Measurements from ENCODE around the gene PHF12. TPM values are rescaled to one million over a fixed set of nuclear protein-coding genes. Genes with fewer than 3 reads are reported as not detected.

Gene PHF12
- total and polyA plus RNA-seq, 2 experiments from 2014 or later: 19.7 to 41.0 TPM

- TF ChIP-seq, protein P1, sequence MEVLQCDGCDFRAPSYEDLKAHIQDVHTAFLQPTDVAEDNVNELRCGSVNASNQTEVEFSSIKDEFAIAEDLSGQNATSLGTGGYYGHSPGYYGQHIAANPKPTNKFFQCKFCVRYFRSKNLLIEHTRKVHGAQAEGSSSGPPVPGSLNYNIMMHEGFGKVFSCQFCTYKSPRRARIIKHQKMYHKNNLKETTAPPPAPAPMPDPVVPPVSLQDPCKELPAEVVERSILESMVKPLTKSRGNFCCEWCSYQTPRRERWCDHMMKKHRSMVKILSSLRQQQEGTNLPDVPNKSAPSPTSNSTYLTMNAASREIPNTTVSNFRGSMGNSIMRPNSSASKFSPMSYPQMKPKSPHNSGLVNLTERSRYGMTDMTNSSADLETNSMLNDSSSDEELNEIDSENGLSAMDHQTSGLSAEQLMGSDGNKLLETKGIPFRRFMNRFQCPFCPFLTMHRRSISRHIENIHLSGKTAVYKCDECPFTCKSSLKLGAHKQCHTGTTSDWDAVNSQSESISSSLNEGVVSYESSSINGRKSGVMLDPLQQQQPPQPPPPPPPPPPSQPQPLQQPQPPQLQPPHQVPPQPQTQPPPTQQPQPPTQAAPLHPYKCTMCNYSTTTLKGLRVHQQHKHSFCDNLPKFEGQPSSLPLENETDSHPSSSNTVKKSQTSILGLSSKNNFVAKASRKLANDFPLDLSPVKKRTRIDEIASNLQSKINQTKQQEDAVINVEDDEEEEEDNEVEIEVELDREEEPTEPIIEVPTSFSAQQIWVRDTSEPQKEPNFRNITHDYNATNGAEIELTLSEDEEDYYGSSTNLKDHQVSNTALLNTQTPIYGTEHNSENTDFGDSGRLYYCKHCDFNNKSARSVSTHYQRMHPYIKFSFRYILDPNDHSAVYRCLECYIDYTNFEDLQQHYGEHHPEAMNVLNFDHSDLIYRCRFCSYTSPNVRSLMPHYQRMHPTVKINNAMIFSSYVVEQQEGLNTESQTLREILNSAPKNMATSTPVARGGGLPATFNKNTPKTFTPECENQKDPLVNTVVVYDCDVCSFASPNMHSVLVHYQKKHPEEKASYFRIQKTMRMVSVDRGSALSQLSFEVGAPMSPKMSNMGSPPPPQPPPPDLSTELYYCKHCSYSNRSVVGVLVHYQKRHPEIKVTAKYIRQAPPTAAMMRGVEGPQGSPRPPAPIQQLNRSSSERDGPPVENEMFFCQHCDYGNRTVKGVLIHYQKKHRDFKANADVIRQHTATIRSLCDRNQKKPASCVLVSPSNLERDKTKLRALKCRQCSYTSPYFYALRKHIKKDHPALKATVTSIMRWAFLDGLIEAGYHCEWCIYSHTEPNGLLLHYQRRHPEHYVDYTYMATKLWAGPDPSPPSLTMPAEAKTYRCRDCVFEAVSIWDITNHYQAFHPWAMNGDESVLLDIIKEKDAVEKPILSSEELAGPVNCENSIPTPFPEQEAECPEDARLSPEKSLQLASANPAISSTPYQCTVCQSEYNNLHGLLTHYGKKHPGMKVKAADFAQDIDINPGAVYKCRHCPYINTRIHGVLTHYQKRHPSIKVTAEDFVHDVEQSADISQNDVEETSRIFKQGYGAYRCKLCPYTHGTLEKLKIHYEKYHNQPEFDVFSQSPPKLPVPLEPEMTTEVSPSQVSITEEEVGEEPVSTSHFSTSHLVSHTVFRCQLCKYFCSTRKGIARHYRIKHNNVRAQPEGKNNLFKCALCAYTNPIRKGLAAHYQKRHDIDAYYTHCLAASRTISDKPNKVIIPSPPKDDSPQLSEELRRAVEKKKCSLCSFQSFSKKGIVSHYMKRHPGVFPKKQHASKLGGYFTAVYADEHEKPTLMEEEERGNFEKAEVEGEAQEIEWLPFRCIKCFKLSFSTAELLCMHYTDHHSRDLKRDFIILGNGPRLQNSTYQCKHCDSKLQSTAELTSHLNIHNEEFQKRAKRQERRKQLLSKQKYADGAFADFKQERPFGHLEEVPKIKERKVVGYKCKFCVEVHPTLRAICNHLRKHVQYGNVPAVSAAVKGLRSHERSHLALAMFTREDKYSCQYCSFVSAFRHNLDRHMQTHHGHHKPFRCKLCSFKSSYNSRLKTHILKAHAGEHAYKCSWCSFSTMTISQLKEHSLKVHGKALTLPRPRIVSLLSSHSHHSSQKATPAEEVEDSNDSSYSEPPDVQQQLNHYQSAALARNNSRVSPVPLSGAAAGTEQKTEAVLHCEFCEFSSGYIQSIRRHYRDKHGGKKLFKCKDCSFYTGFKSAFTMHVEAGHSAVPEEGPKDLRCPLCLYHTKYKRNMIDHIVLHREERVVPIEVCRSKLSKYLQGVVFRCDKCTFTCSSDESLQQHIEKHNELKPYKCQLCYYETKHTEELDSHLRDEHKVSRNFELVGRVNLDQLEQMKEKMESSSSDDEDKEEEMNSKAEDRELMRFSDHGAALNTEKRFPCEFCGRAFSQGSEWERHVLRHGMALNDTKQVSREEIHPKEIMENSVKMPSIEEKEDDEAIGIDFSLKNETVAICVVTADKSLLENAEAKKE (CRISPR knock-in tag; IDR thresholded peaks at IDR 0.05): no peak
- TF ChIP-seq, protein P2, sequence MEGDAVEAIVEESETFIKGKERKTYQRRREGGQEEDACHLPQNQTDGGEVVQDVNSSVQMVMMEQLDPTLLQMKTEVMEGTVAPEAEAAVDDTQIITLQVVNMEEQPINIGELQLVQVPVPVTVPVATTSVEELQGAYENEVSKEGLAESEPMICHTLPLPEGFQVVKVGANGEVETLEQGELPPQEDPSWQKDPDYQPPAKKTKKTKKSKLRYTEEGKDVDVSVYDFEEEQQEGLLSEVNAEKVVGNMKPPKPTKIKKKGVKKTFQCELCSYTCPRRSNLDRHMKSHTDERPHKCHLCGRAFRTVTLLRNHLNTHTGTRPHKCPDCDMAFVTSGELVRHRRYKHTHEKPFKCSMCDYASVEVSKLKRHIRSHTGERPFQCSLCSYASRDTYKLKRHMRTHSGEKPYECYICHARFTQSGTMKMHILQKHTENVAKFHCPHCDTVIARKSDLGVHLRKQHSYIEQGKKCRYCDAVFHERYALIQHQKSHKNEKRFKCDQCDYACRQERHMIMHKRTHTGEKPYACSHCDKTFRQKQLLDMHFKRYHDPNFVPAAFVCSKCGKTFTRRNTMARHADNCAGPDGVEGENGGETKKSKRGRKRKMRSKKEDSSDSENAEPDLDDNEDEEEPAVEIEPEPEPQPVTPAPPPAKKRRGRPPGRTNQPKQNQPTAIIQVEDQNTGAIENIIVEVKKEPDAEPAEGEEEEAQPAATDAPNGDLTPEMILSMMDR (conservative IDR thresholded peaks at IDR 0.05; ENCODE audit: low read depth in 2 of 2): no peak
- TF ChIP-seq STAT1 (IDR thresholded peaks at IDR 0.05; ENCODE audit: unreplicated experiment): no peak
- no peak for TF ChIP-seq NANOG (IDR thresholded peaks at IDR 0.05; ENCODE audit: borderline replicate concordance)
- TF ChIP-seq ZNF114 (CRISPR knock-in tag; IDR thresholded peaks at IDR 0.05): no peak
- no peak for TF ChIP-seq POLR2AphosphoS5 (IDR thresholded peaks at IDR 0.05; ENCODE audit: low read depth)
These were observed 90.9 kb downstream of the PHF12 start (continued) for GRCh38 chr17:28860363-28860808.

- no peak overlapping the region for H2AFZ ChIP-seq
- Mint-ChIP-seq H3K27me3 (ENCODE audit: insufficient read depth, low read depth, poor library complexity) (peaks cover 12% of the 10 kb centered on the region), H3K27ac (no peak overlapping the region), H3K4me3 (no peak overlapping the region), H3K4me1 (peaks cover 7% of the 10 kb centered on the region), H3K9me3 (no peaks in the 10 kb centered on the region), H3K36me3 (ENCODE audit: low read depth) (peaks cover 45% of the 10 kb centered on the region)
- no peak for DNase-seq (ENCODE audit: low spot score)
- 0 out of 2 replicates have a peak, but pooled peaks cover 11% of the 10 kb centered on the region for H3F3A ChIP-seq (replicated peaks; ENCODE audit: low read depth)
- no peak overlapping the region for H3K4me2 ChIP-seq
- no peak for TF ChIP-seq EZH2phosphoT487 (IDR thresholded peaks at IDR 0.05; ENCODE audit: unreplicated experiment)
- no peak overlapping the region for H3K4me3 ChIP-seq
- H3K9me2 ChIP-seq (ENCODE audit: insufficient read depth): no peaks in the 10 kb centered on the region
- H4K20me1 ChIP-seq (replicated peaks; ENCODE audit: insufficient read depth): no peaks in the 10 kb centered on the region
- H3K79me2 ChIP-seq (replicated peaks; ENCODE audit: insufficient read depth): peaks cover 13% of the 10 kb centered on the region
- H3K36me3 ChIP-seq (ENCODE audit: insufficient read depth): peaks cover 7% of the 10 kb centered on the region
- H3K4me1 ChIP-seq (ENCODE audit: insufficient read depth): peaks cover 4% of the 10 kb centered on the region
- ATAC-seq: no peak
- no peaks in the 10 kb centered on the region for H3K27me3 ChIP-seq (ENCODE audit: insufficient read depth)
- no peak overlapping the region for H3K27ac ChIP-seq (ENCODE audit: low read depth)
These were observed 92.4 kb downstream of the PHF12 start for GRCh38 chr17:28858801-28859355.

Measured in GM23338 (cell line).